Tibial nerve (tissue), 4 donors: Measurements from ENCODE around the gene MAST3. TPM values are rescaled to one million over a fixed set of nuclear protein-coding genes. Genes with fewer than 3 reads are reported as not detected.

Experiments
- DNase-seq, 2 donors: peaks; one replicate each; pipeline ENCODE4 v3.0.0-alpha.2; 2019; ENCODE audit warnings: low spot score in 2 of 2
- H3K27ac ChIP-seq, 4 donors: fragments of 200-600 bp; sonication (generic) in 3 of 4; one replicate each; pipeline ENCODE4 v1.5.1; 2017 to 2019; ENCODE audit warnings: mild to moderate bottlenecking in 1 of 4
- H3K27me3 ChIP-seq, 2 donors: fragments of 200-600 bp; sonication (generic) in 1 of 2; one replicate each; pipeline versions ENCODE4 v1.5.1 to v1.6.0; 2017 to 2019
- H3K36me3 ChIP-seq, 3 donors: fragments of 200-600 bp; sonication (generic); one replicate each; pipeline ENCODE4 v1.5.1; 2018 to 2019
- H3K4me1 ChIP-seq, 4 donors: fragments of 200-600 bp; sonication (generic) in 3 of 4; one replicate each; pipeline ENCODE4 v1.5.1; 2017 to 2019
- H3K4me3 ChIP-seq, 4 donors: fragments of 200-600 bp; sonication (generic) in 3 of 4; one replicate each; pipeline ENCODE4 v1.5.1; 2017 to 2019; ENCODE audit warnings: mild to moderate bottlenecking in 1 of 4, moderate library complexity in 1 of 4
- H3K9me3 ChIP-seq, 4 donors: fragments of 200-600 bp; sonication (generic) in 3 of 4; one replicate each; pipeline ENCODE4 v1.5.1; 2017 to 2019
- EP300 ChIP-seq, 2 donors: sonication (generic); formaldehyde crosslinking; IDR thresholded peaks; one replicate each; pipeline ENCODE4 v1.6.1; 2017; ENCODE audit warnings: antibody characterized with exemption in 2 of 2, mild to moderate bottlenecking in 1 of 2
- POLR2A ChIP-seq, 2 donors: fragments of 450-650 bp; IDR thresholded peaks; one replicate each; pipeline ENCODE4 v1.6.1; 2017; ENCODE audit warnings: antibody characterized with exemption in 2 of 2, mild to moderate bottlenecking in 2 of 2, moderate library complexity in 2 of 2
- WGBS, 2 donors: methylation state at CpG; one replicate each; pipeline ENCODE4 v1.1.5; 2018; 5-methylcytosine and 5-hydroxymethylcytosine counted together
- total RNA-seq, 4 donors: library from RNA; depleted of rRNA; stranded (reverse); fragments of >200 nt; gene quantifications; one replicate each; pipeline ENCODE4 v1.1.0, GENCODE V29; 2016
- TF ChIP-seq, protein P1 (sequence below), 5 experiments: fragments of 200-600 bp in 3 of 5; fragments of 450-650 bp in 2 of 5; sonication (generic) in 3 of 5; IDR thresholded peaks; one replicate each; pipeline ENCODE4 v1.5.1; 2016 to 2019; ENCODE audit warnings: antibody characterized with exemption in 5 of 5, mild to moderate bottlenecking in 3 of 5, moderate library complexity in 2 of 5

Gene MAST3
- total RNA-seq, 4 donors from 2014 or later: 7.6 to 19.8 (median 10.0) TPM

DNA sequence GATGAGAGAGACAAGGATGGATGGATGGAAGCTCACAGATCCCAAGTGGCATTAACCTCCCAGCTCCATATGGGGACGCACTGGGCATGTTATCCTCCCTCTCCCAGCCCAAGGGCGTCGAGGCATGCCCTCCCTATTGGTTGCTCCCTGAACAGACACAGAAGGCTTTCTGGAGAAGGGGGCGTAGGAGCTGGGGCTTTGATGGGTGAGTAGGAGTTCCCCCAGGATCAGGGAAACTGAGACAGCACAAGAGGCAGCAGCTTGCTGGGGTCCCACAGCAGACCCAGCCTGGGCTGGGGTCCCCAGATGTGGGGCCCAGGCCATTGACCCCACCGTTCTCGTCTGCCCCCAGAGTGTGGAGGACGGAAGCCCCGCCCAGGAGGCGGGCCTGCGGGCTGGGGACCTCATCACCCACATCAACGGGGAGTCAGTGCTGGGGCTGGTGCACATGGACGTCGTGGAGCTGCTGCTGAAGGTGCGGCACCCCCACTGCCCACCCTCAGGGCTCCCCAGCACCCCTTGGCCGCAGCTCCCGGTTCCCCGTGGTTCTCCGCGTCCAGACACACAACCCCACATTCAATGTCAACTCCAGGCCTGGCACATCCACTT is 47.9 kb downstream of the MAST3 start:
- WGBS, 2 donors: 93 to 95% methylated on average over 17 to 18 of the region's 19 CpGs
- Histone ChIP-seq H3K4me1 (peaks cover 0 to 6% (median 0%) of the 10 kb centered on the region in 4 donors), H3K36me3 (peaks cover 2 to 92% (median 48%) of the 10 kb centered on the region in 3 donors), H3K27ac (no peak overlapping the region), H3K4me3 (no peak overlapping the region), H3K27me3 (no peaks in the 10 kb centered on the region), H3K9me3 (no peaks in the 10 kb centered on the region)
- no peak for TF ChIP-seq POLR2A (IDR thresholded peaks at IDR 0.05)
- TF ChIP-seq, protein P1, sequence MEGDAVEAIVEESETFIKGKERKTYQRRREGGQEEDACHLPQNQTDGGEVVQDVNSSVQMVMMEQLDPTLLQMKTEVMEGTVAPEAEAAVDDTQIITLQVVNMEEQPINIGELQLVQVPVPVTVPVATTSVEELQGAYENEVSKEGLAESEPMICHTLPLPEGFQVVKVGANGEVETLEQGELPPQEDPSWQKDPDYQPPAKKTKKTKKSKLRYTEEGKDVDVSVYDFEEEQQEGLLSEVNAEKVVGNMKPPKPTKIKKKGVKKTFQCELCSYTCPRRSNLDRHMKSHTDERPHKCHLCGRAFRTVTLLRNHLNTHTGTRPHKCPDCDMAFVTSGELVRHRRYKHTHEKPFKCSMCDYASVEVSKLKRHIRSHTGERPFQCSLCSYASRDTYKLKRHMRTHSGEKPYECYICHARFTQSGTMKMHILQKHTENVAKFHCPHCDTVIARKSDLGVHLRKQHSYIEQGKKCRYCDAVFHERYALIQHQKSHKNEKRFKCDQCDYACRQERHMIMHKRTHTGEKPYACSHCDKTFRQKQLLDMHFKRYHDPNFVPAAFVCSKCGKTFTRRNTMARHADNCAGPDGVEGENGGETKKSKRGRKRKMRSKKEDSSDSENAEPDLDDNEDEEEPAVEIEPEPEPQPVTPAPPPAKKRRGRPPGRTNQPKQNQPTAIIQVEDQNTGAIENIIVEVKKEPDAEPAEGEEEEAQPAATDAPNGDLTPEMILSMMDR (IDR thresholded peaks at IDR 0.05): no peak
- TF ChIP-seq EP300 (IDR thresholded peaks at IDR 0.05): no peak
- DNase-seq: no peak

DNA sequence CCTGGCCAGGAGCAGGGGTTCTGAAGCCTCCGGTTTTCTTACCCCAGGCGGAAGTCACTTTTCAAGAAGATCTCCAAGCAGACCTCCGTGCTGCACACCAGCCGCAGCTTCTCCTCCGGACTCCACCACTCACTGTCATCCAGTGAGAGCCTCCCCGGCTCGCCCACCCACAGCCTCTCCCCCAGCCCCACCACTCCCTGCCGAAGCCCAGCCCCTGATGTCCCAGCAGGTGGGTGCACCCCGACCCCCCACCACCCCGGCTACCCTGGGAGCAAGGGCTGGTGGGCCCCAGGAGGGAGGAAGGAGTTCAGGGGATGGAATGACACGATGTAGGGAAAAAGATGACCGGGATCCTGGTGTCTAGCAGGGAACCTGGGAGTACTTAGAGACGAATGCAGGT is 49.8 kb downstream of the MAST3 start:
- no peaks in the 10 kb centered on the region for H3K27me3 ChIP-seq
- 92 to 93% methylated on average over 13 of the region's 13 CpGs for WGBS, 2 donors
- TF ChIP-seq, protein P1 (IDR thresholded peaks at IDR 0.05): no peak
- TF ChIP-seq EP300 (IDR thresholded peaks at IDR 0.05): no peak
- no peak for TF ChIP-seq POLR2A (IDR thresholded peaks at IDR 0.05)

DNA sequence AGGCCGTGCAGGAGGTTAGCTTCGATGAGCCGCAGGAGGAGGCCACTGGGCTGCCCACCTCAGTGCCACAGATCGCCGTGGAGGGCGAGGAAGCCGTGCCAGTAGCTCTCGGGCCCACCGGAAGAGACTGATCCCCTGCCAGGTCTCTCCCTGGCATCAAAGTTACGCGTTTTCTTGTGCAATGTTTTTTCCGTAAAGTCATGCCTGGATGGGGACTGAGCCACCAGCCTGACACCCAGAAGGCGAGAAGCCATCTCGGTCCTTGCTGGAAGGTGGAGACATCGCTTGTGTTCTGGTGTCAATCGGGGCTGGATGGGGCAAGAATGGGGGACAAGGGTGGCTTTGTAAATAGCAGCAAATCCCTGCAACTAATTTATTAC is 52.0 kb downstream of the MAST3 start:
- Histone ChIP-seq H3K4me3 (no peak overlapping the region), H3K36me3 (peaks cover 2 to 51% (median 26%) of the 10 kb centered on the region in 3 donors), H3K4me1 (peaks cover 0 to 28% (median 21%) of the 10 kb centered on the region in 4 donors), H3K27me3 (no peaks in the 10 kb centered on the region), H3K27ac (no peak overlapping the region), H3K9me3 (no peaks in the 10 kb centered on the region)
- 80 to 82% methylated on average over 7 to 16 of the region's 16 CpGs for WGBS, 2 donors
- DNase-seq: no peak
- no peak for TF ChIP-seq EP300 (IDR thresholded peaks at IDR 0.05)
- TF ChIP-seq, protein P1 (IDR thresholded peaks at IDR 0.05): no peak
- no peak for TF ChIP-seq POLR2A (IDR thresholded peaks at IDR 0.05)

More for the DNA sequence above, 49.8 kb downstream of the MAST3 start:
- H3K4me3 ChIP-seq: no peak overlapping the region
- DNase-seq: no peak
- H3K27ac ChIP-seq: no peak overlapping the region
- H3K4me1 ChIP-seq: peaks cover 0 to 17% (median 10%) of the 10 kb centered on the region in 4 donors
- H3K9me3 ChIP-seq: no peaks in the 10 kb centered on the region
- peaks cover 2 to 73% (median 38%) of the 10 kb centered on the region in 3 donors for H3K36me3 ChIP-seq

DNA sequence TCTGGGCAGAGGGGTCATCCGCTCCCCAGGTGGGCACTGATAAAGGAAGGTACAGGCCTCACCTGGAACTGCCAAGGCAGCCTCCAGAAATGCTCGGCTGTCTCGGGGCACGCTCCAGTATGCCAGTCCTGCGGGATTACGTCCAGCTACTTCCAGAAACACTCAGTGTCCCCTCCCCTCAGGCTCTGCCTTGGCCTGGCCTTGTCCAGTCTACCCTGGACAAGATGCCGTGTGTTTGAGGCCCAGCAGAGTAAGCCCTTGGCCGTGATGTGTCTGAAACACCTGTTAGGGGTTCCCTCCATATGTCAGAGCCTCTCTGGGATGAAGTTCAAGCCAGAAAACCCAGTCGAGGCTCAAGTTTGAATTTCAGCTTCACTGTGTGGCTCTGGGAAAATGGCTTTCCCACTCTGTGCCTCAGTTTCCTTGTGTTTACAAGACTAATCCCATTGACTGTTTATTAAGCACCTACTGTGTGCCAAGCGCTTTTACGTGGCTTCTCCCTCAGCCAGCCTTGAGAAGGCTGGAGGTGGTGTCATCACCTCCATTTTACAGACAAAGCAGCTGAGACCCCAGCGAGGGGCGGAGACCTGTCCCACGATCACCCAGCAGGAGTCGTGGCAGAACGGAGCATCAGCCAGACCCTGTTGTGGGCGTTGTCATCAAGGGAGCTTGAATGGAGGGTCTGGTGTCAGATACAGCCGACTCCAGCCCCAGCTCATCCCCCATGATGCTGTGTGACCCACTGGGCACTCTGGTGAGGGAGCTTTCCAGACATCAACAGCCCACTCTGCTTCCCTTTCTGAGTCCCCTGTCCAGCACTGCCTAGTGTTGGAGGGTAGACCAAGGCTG is 53.4 kb downstream of the MAST3 start:
- H3K4me1 ChIP-seq: peaks cover 0 to 40% (median 23%) of the 10 kb centered on the region in 4 donors
- no peak overlapping the region for H3K4me3 ChIP-seq
- 87 to 90% methylated on average over 16 to 18 of the region's 18 CpGs for WGBS, 2 donors
- H3K36me3 ChIP-seq: peaks cover 0 to 45% (median 12%) of the 10 kb centered on the region in 3 donors
- no peaks in the 10 kb centered on the region for H3K9me3 ChIP-seq
- DNase-seq: no peak
- no peaks in the 10 kb centered on the region for H3K27me3 ChIP-seq
- TF ChIP-seq POLR2A (IDR thresholded peaks at IDR 0.05) (no peak), EP300 (IDR thresholded peaks at IDR 0.05) (no peak)
- TF ChIP-seq, protein P1 (IDR thresholded peaks at IDR 0.05): no peak
- H3K27ac ChIP-seq: peak overlapping the region in 2 of 4 donors; percentile 90 to 93

DNA sequence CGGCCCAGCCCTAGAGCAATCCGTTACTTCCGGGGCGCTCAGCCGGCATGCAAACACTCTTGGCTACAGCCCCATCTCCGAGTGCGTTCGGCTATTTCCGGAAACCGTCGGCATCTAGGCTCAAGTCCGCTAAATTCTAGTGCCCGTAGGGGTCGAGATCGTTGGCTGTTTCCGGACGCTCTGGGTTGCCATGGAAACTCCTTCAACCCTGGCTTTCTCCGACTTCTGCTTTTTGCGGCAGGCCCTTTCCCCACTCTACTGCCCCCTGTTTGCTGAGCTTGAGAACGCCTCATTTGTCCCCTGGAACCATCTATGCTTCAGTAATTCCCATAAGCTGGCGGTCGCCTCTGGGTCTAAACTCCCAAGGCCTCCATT is 54.9 kb downstream of the MAST3 start:
- Histone ChIP-seq H3K36me3 (peaks cover 0 to 40% (median 2%) of the 10 kb centered on the region in 3 donors), H3K4me1 (peaks cover 0 to 54% (median 33%) of the 10 kb centered on the region in 4 donors), H3K9me3 (no peaks in the 10 kb centered on the region), H3K4me3 (peak overlapping the region; percentile 55 to 81 (median 69)), H3K27ac (peak overlapping the region; percentile 88 to 95 (median 92)), H3K27me3 (no peaks in the 10 kb centered on the region)
- TF ChIP-seq, protein P1 (IDR thresholded peaks at IDR 0.05): peak; percentile 52 to 82 (median 69)
- TF ChIP-seq EP300 (IDR thresholded peaks at IDR 0.05): no peak
- WGBS, 2 donors: 0% methylated on average over 22 of the region's 22 CpGs
- peak; percentile 98 to 100 for DNase-seq
